ENCODE results near the gene STK26. TPM values are rescaled to one million over a fixed set of nuclear protein-coding genes. Genes with fewer than 3 reads are reported as not detected.

STK26 gene
- total RNA-seq (10 to 100 TPM; 18.0 to 21.2 TPM), polyA plus RNA-seq (ENCODE audit: insufficient read length in 6 of 6) (10 to 100 TPM; 13.1 to 23.1 (median 20.0) TPM)
- long read RNA-seq, donor 1, partial matches to known transcripts: 0 of 3 reads
- long read RNA-seq, donor 1, other reads (novel, unspliced or antisense): 0 of 3 reads
- long read RNA-seq, donor 2, partial matches to known transcripts: 0 of 3 reads
- long read RNA-seq, donor 2, other reads (novel, unspliced or antisense): 0 of 3 reads
- long read RNA-seq, donor 3, partial matches to known transcripts: 0 of 2 reads
- long read RNA-seq, donor 3, other reads (novel, unspliced or antisense): 0 of 2 reads
- long read RNA-seq, donor 4, partial matches to known transcripts: 2 of 2 reads
- long read RNA-seq, donor 4, other reads (novel, unspliced or antisense): 0 of 2 reads
- long read RNA-seq, donor 5, transcript STK26-202 (12 exons, 3,288 nt): major isoform, 5 of 5 reads
- long read RNA-seq, donor 5, partial matches to known transcripts: 0 of 5 reads
- long read RNA-seq, donor 5, other reads (novel, unspliced or antisense): 0 of 5 reads
- long read RNA-seq, donor 6, partial matches to known transcripts: 0 of 3 reads
- long read RNA-seq, donor 6, other reads (novel, unspliced or antisense): 0 of 3 reads
- long read RNA-seq, donor 7, partial matches to known transcripts: 0 of 2 reads
- long read RNA-seq, donor 7, other reads (novel, unspliced or antisense): 0 of 2 reads
- long read RNA-seq, donor 8, partial matches to known transcripts: 0 of 1 reads
- long read RNA-seq, donor 8, other reads (novel, unspliced or antisense): 0 of 1 reads
- long read RNA-seq, donor 9: 0 reads
- long read RNA-seq, donor 10: 0 reads
- long read RNA-seq, donor 11: 0 reads
- long read RNA-seq, donor 12, partial matches to known transcripts: 0 of 1 reads
- long read RNA-seq, donor 12, other reads (novel, unspliced or antisense): 0 of 1 reads

- Histone ChIP-seq H3K27ac (peak within 1 kb of the TSS; percentile 72 to 91), H3K36me3 (no peaks in the 10 kb centered on the region), H3K4me1 (no peaks in the 10 kb centered on the region), H3K9me3 (no peaks in the 10 kb centered on the region), H3K4me3 (peak within 1 kb of the TSS; percentile 42 to 60), H3K27me3 (peaks cover 12 to 15% of the 10 kb centered on the region in 2 donors)
- TF ChIP-seq, protein P1, sequence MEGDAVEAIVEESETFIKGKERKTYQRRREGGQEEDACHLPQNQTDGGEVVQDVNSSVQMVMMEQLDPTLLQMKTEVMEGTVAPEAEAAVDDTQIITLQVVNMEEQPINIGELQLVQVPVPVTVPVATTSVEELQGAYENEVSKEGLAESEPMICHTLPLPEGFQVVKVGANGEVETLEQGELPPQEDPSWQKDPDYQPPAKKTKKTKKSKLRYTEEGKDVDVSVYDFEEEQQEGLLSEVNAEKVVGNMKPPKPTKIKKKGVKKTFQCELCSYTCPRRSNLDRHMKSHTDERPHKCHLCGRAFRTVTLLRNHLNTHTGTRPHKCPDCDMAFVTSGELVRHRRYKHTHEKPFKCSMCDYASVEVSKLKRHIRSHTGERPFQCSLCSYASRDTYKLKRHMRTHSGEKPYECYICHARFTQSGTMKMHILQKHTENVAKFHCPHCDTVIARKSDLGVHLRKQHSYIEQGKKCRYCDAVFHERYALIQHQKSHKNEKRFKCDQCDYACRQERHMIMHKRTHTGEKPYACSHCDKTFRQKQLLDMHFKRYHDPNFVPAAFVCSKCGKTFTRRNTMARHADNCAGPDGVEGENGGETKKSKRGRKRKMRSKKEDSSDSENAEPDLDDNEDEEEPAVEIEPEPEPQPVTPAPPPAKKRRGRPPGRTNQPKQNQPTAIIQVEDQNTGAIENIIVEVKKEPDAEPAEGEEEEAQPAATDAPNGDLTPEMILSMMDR (IDR thresholded peaks at IDR 0.05): no peak
- ATAC-seq: peak; percentile 94
- peak; percentile 40 to 95 (median 72) for DNase-seq
- intact Hi-C loops (cut with DNase I): no loop called here
Measured at GRCh38 chrX:132022967-132023895, at the start of gene STK26. Gene STK26 (plus strand): TSS chrX:132023302. CDS start chrX:132023618, 316 bp downstream.

DNA sequence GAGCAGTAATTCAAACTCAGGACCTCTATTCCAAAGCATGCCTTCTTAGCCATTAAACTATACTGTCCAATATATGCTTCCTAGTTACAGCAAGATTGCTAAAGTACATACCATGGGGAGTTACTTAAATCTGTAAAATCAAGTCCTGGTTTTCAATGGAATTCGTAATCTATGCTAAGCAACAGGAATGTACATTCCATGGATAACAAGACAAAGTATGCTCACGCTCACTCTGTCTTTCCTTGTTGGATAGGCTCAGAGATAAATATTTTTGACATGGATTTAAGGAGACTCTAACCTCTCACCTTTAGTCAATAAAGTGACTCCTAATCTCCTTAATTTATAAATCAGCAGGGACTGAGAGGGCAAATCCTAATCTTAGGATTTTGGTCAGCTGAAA is 47.3 kb upstream of the STK26 start:
- Histone ChIP-seq H3K9me3 (no peaks in the 10 kb centered on the region), H3K27me3 (peaks cover 0 to 6% of the 10 kb centered on the region in 2 donors), H3K36me3 (no peaks in the 10 kb centered on the region), H3K4me1 (no peaks in the 10 kb centered on the region), H3K27ac (no peak overlapping the region), H3K4me3 (no peak overlapping the region)
- TF ChIP-seq, protein P1 (IDR thresholded peaks at IDR 0.05): no peak
- intact Hi-C loops (cut with DNase I): no loop called here
- DNase-seq (no peak), ATAC-seq (no peak)

DNA sequence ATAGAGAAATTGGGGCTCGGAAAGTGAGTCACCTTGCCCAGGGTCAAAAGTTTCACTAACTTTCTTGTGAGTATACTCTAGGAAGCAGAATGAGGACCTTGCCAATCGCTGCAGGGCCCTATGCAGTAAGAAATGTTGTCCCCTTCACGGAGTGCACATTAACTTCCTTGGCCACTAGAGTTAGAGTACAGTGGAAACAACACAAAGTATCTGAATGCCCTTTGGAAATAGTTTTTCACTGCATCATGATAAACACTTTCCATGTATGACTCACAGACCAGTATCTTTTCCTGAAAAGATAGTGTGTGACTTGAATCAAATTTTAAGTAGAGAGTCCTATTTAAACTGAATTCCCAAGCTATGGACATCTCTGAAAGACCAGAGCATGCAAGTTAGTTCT is 45.5 kb upstream of the STK26 start:
- peaks cover 0 to 13% of the 10 kb centered on the region in 2 donors for H3K27me3 ChIP-seq
- intact Hi-C loops (cut with DNase I): no loop called here
- no peak overlapping the region for H3K27ac ChIP-seq
- TF ChIP-seq, protein P1 (IDR thresholded peaks at IDR 0.05): no peak
- no peaks in the 10 kb centered on the region for H3K9me3 ChIP-seq
- H3K4me3 ChIP-seq: no peak overlapping the region
- no peak for ATAC-seq
- no peaks in the 10 kb centered on the region for H3K36me3 ChIP-seq
- DNase-seq: no peak
- H3K4me1 ChIP-seq: no peaks in the 10 kb centered on the region

- no peak for DNase-seq
- ATAC-seq: no peak
- intact Hi-C loops (cut with DNase I): no loop called here
- Histone ChIP-seq H3K27ac (no peak overlapping the region), H3K4me3 (no peak overlapping the region), H3K27me3 (peaks cover 0 to 13% of the 10 kb centered on the region in 2 donors), H3K4me1 (no peaks in the 10 kb centered on the region), H3K36me3 (no peaks in the 10 kb centered on the region), H3K9me3 (no peaks in the 10 kb centered on the region)
- TF ChIP-seq, protein P1 (IDR thresholded peaks at IDR 0.05): no peak
Measured at GRCh38 chrX:131979116-131979515, 44.0 kb upstream of the STK26 start.

Measured in left lung (tissue), 14 donors.